Lung (tissue), 12 donors: Measurements from ENCODE around the gene RXRA. TPM values are rescaled to one million over a fixed set of nuclear protein-coding genes. Genes with fewer than 3 reads are reported as not detected.

Source experiments
- ATAC-seq: fragments of 200-7000 bp; cut with Tn5 transposase; one replicate; pipeline ENCODE4 v1.9.1; 2020; ENCODE audit warnings: moderate number of reproducible peaks; ENCODE audit not compliant: insufficient read depth, low FRiP score
- DNase-seq, 3 donors: peaks; one replicate each; pipeline ENCODE4 v3.0.0-alpha.2; 2013 to 2017
- H3K27ac ChIP-seq, 2 donors: one replicate each; pipeline ENCODE4 v1.5.1; 2013; ENCODE audit warnings: mild to moderate bottlenecking in 2 of 2, moderate library complexity in 2 of 2, control low read depth in 1 of 2, inconsistent platforms in 1 of 2, low read depth in 1 of 2, low read length in 1 of 2
- H3K27me3 ChIP-seq, 3 donors: one replicate each; pipeline ENCODE4 v1.5.1; 2013; ENCODE audit warnings: low read length in 2 of 3; ENCODE audit not compliant: control insufficient read depth in 3 of 3, insufficient read depth in 3 of 3
- H3K36me3 ChIP-seq, 4 donors: one replicate each; pipeline ENCODE4 v1.5.1; 2013; ENCODE audit warnings: low read length in 4 of 4, mild to moderate bottlenecking in 1 of 4, moderate library complexity in 1 of 4; ENCODE audit not compliant: control insufficient read depth in 4 of 4, insufficient read depth in 4 of 4
- H3K4me1 ChIP-seq, 5 donors: one replicate each; pipeline ENCODE4 v1.5.1; 2013; ENCODE audit warnings: low read length in 5 of 5, mild to moderate bottlenecking in 2 of 5, moderate library complexity in 1 of 5; ENCODE audit not compliant: control insufficient read depth in 5 of 5, insufficient read depth in 5 of 5
- H3K4me3 ChIP-seq: one replicate; pipeline ENCODE4 v1.5.1; 2013; ENCODE audit warnings: mild to moderate bottlenecking, control low read depth, moderate library complexity
- H3K9ac ChIP-seq, 2 donors: one replicate each; pipeline ENCODE4 v1.5.1; 2013; ENCODE audit warnings: low read length in 2 of 2, control low read depth in 1 of 2; ENCODE audit not compliant: insufficient read depth in 1 of 2
- H3K9me3 ChIP-seq, 4 donors: one replicate each; pipeline ENCODE4 v1.5.1; 2013; ENCODE audit warnings: low read length in 3 of 4, mild to moderate bottlenecking in 1 of 4, moderate library complexity in 1 of 4; ENCODE audit not compliant: control insufficient read depth in 4 of 4, insufficient read depth in 3 of 4
- WGBS, 2 donors: extraction: QIAGEN DNeasy Blood & Tissue Kit; methylation state at CpG; one replicate each; pipeline ENCODE4 v1.1.7; 2013; 5-methylcytosine and 5-hydroxymethylcytosine counted together
- polyA plus RNA-seq, 2 donors: library from polyadenylated mRNA; stranded (reverse); fragments of 200-250 nt; gene quantifications; one replicate each; pipeline ENCODE4 v1.2.1, GENCODE V29; 2013
- total RNA-seq, 2 donors: library from RNA; depleted of rRNA in 1 of 2; stranded (reverse); fragments of >200 nt in 1 of 2; gene quantifications; one replicate each; pipeline ENCODE4 v1.2.1, GENCODE V29; 2014 to 2021
- TF ChIP-seq, protein P1 (sequence below): IDR thresholded peaks from 2 replicates; pipeline ENCODE4 v1.5.1; 2012; ENCODE audit warnings: mild to moderate bottlenecking; ENCODE audit errors: control extremely low read depth, extremely low read depth
- donor health status: control.
- donor health status: control.
- donor health status: Bipolar disorder and iron deficiency.
- donor health status: healthy.
- donor health status: DM: yes; HTN: yes; CAD: no.

RXRA gene
- total and polyA plus RNA-seq, 4 donors: 24.2 to 85.2 (median 52.2) TPM

- no peaks in the 10 kb centered on the region for H3K36me3 ChIP-seq
- no peaks in the 10 kb centered on the region for H3K27me3 ChIP-seq
- no peaks in the 10 kb centered on the region for H3K9me3 ChIP-seq
- WGBS, 2 donors: 28 to 29% methylated on average over 35 to 38 of the region's 38 CpGs
- H3K27ac ChIP-seq: peak overlapping the region; percentile 75 to 84
- ATAC-seq (no peak), DNase-seq (peak; percentile 74 to 81 (median 80))
- no peak overlapping the region for H3K9ac ChIP-seq
- H3K4me3 ChIP-seq: no peak overlapping the region
- TF ChIP-seq, protein P1, sequence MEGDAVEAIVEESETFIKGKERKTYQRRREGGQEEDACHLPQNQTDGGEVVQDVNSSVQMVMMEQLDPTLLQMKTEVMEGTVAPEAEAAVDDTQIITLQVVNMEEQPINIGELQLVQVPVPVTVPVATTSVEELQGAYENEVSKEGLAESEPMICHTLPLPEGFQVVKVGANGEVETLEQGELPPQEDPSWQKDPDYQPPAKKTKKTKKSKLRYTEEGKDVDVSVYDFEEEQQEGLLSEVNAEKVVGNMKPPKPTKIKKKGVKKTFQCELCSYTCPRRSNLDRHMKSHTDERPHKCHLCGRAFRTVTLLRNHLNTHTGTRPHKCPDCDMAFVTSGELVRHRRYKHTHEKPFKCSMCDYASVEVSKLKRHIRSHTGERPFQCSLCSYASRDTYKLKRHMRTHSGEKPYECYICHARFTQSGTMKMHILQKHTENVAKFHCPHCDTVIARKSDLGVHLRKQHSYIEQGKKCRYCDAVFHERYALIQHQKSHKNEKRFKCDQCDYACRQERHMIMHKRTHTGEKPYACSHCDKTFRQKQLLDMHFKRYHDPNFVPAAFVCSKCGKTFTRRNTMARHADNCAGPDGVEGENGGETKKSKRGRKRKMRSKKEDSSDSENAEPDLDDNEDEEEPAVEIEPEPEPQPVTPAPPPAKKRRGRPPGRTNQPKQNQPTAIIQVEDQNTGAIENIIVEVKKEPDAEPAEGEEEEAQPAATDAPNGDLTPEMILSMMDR: no peak
- peaks cover 23 to 79% (median 30%) of the 10 kb centered on the region in 5 donors for H3K4me1 ChIP-seq
These were observed 49.5 kb downstream of the RXRA start for GRCh38 chr9:134375430-134376385.

DNA sequence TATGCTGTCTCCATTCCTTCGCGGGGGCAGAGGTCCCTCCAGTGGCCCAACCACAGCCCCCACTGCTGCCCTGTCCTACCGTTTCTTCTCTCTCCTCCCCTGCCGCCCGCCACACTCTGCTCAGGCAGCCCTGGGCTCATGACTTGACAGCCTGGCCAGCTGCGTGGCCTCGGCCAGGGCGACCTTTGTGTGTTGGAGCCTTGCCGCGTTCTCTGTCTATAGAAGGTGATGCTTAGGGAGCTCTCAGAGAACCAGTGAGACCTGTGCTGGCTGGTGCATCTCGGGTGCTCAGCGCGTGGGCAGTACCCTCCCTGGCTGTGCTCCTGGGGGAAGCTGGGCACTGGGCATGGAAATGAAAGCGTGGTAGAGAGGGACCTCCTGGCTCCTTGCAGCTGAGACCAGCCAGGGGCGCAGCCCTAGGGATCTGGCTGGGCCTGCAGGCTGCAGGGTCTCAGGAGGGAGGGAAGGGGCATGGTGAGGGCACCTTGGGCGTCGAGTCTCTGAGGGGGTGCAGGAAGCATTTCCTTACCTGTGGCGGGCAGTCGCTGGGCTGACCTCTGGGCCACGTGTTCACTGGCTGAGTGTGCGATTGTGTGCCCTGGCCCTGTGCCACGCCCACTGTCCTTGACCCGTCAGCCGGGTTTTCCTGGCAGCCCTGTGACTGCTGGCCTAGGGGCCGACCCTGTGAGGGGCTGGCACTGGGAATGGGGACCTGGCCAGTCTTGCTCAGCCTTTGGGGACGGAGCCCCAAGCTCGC, 50.3 kb downstream of the RXRA start:
- WGBS, 2 donors: 56 to 67% methylated on average over 21 to 27 of the region's 27 CpGs
- Histone ChIP-seq H3K27me3 (no peaks in the 10 kb centered on the region), H3K9ac (no peak overlapping the region), H3K4me3 (no peak overlapping the region), H3K36me3 (no peaks in the 10 kb centered on the region), H3K4me1 (peaks cover 23 to 82% (median 32%) of the 10 kb centered on the region in 5 donors), H3K27ac (peak overlapping the region; percentile 14 to 75), H3K9me3 (no peaks in the 10 kb centered on the region)
- ATAC-seq (no peak), DNase-seq (no peak)
- TF ChIP-seq, protein P1: no peak

- H3K4me1 ChIP-seq: peaks cover 23 to 84% (median 38%) of the 10 kb centered on the region in 5 donors
- no peaks in the 10 kb centered on the region for H3K27me3 ChIP-seq
- peak overlapping the region in 1 of 2 donors; percentile 58 for H3K27ac ChIP-seq
- H3K9me3 ChIP-seq: no peaks in the 10 kb centered on the region
- H3K4me3 ChIP-seq: no peak overlapping the region
- H3K9ac ChIP-seq: no peak overlapping the region
- no peaks in the 10 kb centered on the region for H3K36me3 ChIP-seq
- TF ChIP-seq, protein P1: no peak
- DNase-seq (no peak), ATAC-seq (no peak)
- 77 to 83% methylated on average over 8 of the region's 8 CpGs for WGBS, 2 donors
These were observed 50.9 kb downstream of the RXRA start for GRCh38 chr9:134377143-134377484.
